Esophagus squamous epithelium (tissue), 4 donors: ENCODE measurements around the gene POLH.

ENCODE experiments used
- POLR2A ChIP-seq, 4 donors: fragments of 450-650 bp; IDR thresholded peaks; one replicate each; pipeline ENCODE4 v1.6.1; 2017; ENCODE audit warnings: antibody characterized with exemption in 4 of 4, mild to moderate bottlenecking in 4 of 4, moderate library complexity in 3 of 4
- TF ChIP-seq, protein P1 (sequence below), 6 experiments: fragments of 450-650 bp in 4 of 6; fragments of 200-600 bp in 2 of 6; sonication (generic) in 2 of 6; IDR thresholded peaks; one replicate each; pipeline ENCODE4 v1.5.1; 2016 to 2019; ENCODE audit warnings: antibody characterized with exemption in 6 of 6, mild to moderate bottlenecking in 4 of 6, moderate library complexity in 4 of 6

DNA sequence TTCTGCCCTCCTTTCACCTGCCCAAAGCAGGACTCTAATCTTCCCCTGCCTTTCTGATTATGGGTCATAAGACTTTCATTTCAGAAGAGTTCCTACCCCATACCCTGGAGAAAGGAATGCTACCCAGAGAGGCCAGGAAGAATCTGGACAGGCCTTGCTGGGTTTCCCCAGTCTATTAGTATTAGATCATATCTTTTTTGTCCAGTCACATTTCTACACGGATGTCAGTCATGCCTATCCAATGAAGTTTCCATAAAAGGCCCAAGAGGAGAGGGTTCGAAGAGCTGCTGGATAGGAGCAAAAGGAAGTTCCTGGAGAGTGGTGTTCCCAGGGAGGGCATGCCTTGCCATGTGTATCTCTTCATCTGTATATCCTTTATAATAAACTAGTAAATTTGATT is 3.2 kb downstream of the POLH start:
- TF ChIP-seq, protein P1, sequence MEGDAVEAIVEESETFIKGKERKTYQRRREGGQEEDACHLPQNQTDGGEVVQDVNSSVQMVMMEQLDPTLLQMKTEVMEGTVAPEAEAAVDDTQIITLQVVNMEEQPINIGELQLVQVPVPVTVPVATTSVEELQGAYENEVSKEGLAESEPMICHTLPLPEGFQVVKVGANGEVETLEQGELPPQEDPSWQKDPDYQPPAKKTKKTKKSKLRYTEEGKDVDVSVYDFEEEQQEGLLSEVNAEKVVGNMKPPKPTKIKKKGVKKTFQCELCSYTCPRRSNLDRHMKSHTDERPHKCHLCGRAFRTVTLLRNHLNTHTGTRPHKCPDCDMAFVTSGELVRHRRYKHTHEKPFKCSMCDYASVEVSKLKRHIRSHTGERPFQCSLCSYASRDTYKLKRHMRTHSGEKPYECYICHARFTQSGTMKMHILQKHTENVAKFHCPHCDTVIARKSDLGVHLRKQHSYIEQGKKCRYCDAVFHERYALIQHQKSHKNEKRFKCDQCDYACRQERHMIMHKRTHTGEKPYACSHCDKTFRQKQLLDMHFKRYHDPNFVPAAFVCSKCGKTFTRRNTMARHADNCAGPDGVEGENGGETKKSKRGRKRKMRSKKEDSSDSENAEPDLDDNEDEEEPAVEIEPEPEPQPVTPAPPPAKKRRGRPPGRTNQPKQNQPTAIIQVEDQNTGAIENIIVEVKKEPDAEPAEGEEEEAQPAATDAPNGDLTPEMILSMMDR (IDR thresholded peaks at IDR 0.05), result no peak
- TF ChIP-seq POLR2A (IDR thresholded peaks at IDR 0.05), result no peak
